GM21529 (cell line): ENCODE results near the gene GTF2I.
"Not testable (repeated sequence)": the region's sequence is repeated elsewhere in the genome, so short reads cannot be mapped to it uniquely, and the experiment has no call there.

Source experiments
- ATAC-seq: cut with Tn5 transposase; IDR thresholded peaks from one replicate; pipeline ENCODE4 v1.9.1; 2021; ENCODE audit not compliant: unreplicated experiment

Gene GTF2I

DNA sequence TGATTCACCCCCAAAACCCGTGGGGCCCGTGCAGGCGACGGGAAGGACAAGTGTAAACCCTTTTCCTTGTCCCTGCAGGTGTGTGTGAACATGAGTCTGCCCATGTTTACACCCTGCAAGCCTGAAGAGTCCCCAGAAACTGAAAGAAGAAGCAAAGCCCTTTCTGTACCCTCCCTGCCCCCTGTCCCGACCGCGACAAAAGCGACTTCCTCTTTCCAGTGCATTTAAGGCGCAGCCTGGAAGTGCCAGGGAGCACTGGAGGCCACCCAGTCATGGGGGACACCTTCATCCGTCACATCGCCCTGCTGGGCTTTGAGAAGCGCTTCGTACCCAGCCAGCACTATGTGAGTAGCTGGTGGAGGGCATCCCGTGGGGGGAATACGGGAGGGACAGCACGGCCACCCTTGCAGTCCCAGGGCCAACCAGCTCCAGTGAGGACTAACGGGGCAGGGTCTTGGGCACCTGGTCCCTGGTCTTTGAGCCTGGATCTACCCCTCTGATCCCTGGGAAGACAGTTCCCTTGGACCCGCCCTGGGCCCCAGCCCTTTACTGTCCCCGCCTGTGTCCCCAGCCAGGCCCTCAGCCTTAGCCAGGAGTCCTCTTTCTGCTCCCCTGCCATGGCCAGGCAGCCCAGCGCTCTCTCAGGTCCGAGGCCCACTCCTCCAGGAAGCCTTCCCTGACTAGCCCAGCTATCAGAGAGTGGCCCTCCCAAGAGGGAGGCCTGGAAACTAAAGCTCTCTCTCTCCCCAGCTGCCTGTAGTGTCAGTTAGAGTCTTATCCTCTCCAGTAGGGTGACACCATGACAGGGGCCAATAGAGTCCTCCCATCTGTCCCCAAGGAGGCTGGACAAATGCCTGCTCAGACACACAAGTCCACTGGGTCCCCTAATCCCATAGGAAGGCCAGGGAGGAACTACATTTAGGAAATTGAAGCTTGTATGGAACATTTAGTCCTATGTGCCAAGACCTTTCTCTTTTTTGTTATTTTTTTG is 116.5 kb downstream of the GTF2I start, which contains the start of gene NCF1:
TSS of gene NCF1 (plus strand) at position 252 of the 991 bp plus-strand sequence. CDS start at position 273, 21 bp downstream.
- ATAC-seq, result peak; percentile 84

DNA sequence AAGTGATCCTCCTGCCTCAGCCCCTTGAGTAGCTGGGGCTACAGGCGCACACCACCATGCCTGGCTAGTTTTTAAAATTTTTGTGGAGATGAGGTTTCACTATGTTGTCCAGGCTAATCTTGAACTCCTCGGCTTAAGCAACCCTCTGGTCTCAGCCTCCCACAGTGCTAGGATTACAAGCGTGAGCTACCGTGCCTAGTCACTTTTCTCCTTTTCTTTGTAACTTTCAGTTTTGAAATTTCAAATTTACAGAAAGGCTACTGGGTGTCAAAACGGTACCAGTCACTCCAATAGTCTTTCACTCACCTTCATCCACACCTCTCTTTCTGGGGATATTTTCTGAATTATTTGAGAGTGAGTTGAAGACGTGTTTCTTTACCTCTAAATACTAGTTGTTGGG is 117.6 kb downstream of the GTF2I start:
- peak; percentile 32 for ATAC-seq

DNA sequence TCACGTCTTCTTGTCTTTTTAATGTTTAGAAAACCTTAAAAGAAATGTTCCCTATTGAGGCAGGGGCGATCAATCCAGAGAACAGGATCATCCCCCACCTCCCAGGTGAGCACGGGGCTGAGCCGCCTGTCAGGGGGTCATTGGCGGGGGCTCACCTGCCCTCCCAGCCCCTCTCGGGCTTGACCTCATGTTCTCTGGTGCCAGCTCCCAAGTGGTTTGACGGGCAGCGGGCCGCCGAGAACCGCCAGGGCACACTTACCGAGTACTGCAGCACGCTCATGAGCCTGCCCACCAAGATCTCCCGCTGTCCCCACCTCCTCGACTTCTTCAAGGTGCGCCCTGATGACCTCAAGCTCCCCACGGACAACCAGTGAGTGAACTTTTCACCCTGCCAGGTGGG is 121.5 kb downstream of the GTF2I start:
- ATAC-seq, result not testable (repeated sequence)

DNA sequence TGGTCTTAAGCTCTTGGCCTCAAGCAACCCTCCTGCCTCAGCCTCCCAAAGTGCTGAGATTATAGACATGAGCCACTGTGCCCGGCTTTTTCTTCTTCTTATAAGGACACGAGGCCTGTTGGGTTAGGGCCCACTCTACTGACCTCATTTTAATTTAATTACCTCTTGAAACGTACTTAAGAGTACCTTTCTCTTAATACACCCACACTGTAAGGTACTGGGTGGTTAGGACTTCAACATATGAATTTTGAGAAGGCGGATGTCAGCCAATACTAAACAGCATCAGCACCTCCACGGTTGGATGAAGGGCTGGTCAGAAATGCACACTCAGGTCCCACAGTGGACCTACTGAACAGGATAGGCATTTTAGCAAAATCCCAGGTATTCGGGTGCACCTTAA is 124.2 kb downstream of the GTF2I start:
- not testable (repeated sequence) for ATAC-seq

DNA sequence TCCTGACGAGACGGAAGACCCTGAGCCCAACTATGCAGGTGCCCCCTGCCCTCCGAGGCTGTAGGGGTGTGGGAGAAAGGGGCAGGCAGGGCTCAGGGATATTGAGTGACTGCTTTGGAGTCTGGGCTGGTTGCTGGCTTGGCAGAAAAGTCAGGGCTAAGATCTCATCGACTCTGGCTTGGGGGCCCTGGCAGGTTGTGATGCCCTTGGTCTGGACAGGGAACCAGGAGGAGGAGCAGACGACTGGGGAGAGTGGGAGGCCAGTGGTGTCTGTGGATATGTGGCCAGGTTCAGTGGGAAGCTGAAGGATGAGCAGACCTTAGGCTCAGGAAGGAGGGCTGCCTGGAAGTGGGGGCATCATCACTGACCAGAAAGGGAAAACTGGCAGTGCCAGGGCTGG is 126.1 kb downstream of the GTF2I start:
- not testable (repeated sequence) for ATAC-seq

DNA sequence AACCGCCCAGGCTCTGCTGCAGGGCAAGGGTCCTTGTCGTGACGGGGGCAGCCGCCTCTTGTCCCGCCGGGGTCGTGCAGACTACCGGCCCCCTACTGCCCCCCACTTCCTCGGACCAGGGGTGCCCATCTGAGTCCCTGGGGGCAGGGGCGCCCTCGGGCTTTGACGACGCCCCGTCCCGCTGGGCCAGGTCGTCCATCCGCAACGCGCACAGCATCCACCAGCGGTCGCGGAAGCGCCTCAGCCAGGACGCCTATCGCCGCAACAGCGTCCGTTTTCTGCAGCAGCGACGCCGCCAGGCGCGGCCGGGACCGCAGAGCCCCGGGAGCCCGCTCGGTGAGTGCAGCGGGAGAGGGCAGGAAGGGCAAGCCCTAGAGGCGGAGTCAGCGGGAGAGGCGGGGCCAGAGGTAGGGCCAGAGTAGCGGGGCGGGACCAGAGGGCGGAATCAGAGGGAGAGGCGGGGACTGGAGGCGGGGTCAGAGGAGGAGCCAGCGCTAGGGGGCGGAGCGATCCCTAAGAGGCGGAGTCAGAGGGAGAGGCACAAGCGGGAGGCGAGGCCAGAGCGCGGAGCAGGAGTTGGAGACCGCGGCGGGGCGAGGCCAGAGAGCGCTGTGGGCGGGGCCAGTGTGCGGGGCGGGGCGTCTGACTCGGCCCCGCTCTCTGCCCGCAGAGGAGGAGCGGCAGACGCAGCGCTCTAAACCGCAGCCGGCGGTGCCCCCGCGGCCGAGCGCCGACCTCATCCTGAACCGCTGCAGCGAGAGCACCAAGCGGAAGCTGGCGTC is 131.0 kb downstream of the GTF2I start:
- ATAC-seq, result peak; percentile 88

DNA sequence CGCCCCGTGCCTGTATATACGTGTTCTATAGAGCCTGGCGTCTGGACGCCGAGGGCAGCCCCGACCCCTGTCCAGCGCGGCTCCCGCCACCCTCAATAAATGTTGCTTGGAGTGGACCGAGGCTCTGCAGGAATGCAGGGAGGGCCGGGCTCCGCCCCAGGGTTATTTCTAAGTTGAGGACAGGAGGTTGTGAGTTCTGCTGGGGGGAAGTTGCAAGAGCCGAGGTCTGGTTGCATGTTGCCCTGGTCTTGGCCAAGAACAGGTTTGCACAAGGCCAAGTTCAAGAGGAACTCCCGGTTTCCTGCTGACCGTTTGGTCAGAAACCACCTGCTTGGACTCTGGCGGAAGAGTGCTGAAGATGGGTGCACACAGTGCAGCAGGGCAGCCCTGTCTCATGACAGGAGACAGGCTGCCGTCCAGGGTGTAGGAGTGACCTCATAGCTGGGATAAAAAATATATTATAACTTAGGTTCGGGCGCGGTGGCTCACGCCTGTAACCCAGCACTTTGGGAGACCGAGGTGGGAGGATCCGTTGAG is 131.8 kb downstream of the GTF2I start:
- ATAC-seq, result not testable (repeated sequence)

DNA sequence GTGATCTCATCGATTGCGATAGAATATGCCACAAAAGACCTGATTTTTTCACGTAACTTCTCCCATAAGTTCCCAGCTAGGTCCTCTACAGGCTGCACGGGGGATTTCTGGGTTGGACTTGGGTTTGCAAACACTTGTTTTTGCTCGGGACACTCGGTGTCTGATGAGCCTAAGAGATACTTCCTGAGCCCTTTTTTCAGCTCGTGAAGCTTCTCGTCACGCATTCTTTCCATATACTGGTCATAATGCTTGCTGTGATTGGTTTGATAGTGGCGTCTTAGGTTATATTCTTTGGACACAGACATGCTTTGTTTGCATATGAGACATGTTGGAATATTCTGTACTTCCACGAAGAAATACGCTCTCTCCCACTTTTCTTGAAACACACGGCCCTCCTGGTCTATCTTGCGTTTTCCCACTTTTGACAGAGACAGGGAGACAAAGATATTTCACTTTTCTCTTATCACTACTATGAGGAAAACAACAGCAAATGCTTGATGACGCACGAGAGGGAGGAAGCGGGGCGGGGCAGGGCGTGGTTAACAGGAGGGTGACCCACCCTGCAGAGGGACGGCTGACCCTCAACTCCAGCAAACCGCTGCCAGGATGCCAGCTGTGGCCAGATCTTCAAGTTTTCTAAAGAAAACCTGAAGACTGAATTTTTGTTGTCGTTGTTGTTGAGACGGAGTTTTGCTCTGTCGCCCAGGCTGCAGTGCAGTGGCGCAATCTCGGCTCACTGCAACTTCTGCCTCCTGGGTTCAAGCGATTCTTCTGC is 140.5 kb downstream of the GTF2I start:
- ATAC-seq, result not testable (repeated sequence)

DNA sequence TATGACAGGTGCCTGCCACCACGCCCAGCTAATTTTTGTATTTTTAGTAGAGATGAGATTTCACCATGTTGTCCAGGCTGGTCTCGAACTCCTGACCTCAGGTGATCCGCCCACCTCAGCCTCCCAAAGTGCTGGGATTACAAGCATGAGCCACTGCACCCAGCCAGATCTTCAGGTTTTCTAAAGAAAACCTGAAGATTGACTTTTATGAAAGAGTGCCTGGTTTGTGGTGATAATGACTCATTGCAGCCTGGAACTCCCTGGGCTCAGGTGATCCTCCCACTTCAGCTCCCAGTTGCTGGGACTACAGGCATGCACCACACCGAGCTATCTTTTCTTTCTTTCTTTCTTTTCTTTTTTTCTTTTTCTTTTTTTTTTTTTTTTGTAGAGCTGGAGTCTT is 141.1 kb downstream of the GTF2I start:
- not testable (repeated sequence) for ATAC-seq
